ENCODE data around the gene ACTN1.

- TF ChIP-seq POLR2AphosphoS5 (IDR thresholded peaks at IDR 0.05) (no peak), POLR2A (IDR thresholded peaks at IDR 0.05) (no peak)
Measured at GRCh38 chr14:68902357-68902756, 76.7 kb downstream of the ACTN1 start.

Measured in breast epithelium (tissue), 3 donors.